HEK293 (cell line): ENCODE data around the gene VPS13C.

Experiments used
- CTCF ChIA-PET: fragments of 350-600 bp; formaldehyde crosslinking; extraction: SDS; loops from one replicate; lab custom pipeline; 2021; ENCODE audit warnings: antibody characterized with exemption; lab: Yijun Ruan, JAX
- POLR2A ChIA-PET: fragments of 300-600 bp; formaldehyde crosslinking; extraction: SDS; loops from one replicate; lab custom pipeline; 2020; ENCODE audit warnings: antibody characterized with exemption, inconsistent platforms; lab: Yijun Ruan, JAX
- H3K27ac ChIP-seq: fragments of 200-500 bp; sonication (Bioruptor generic); 2 replicates; pipeline ENCODE4 v1.5.1; 2014; ENCODE audit warnings: low read depth, low read length, control low read depth, inconsistent platforms; ENCODE audit errors: extremely low read depth
- H3K36me3 ChIP-seq, 2 experiments: fragments of 200-500 bp in 1 of 2; sonication (Bioruptor generic) in 1 of 2; 1 replicate in 1 of 2; 2 replicates in 1 of 2; pipeline ENCODE4 v1.5.1; 2014 to 2017; ENCODE audit warnings: inconsistent platforms in 2 of 2, low read length in 2 of 2; ENCODE audit not compliant: control insufficient read depth in 2 of 2, insufficient read depth in 1 of 2
- H3K4me1 ChIP-seq: fragments of 200-500 bp; sonication (Bioruptor generic); 2 replicates; pipeline ENCODE4 v1.5.1; 2014; ENCODE audit warnings: mild to moderate bottlenecking, low read length, inconsistent platforms; ENCODE audit not compliant: control insufficient read depth, insufficient read depth
- H3K4me3 ChIP-seq: 2 replicates; pipeline ENCODE4 v1.5.1; 2011; ENCODE audit warnings: low read depth, mild to moderate bottlenecking, control low read depth, low read length, moderate library complexity
- H3K9me3 ChIP-seq: fragments of 200-500 bp; sonication (Bioruptor generic); 2 replicates; pipeline ENCODE4 v1.5.1; 2014; ENCODE audit warnings: low read depth, low read length, inconsistent platforms; ENCODE audit not compliant: control insufficient read depth, insufficient read depth
- REPIN1 ChIP-seq: fragments of 450-650 bp; formaldehyde crosslinking; IDR thresholded peaks from 2 replicates; pipeline ENCODE4 v1.5.1; 2017; ENCODE audit warnings: missing biosample characterization, missing genetic modification characterization, low read depth
- SCRT2 ChIP-seq: fragments of 450-650 bp; formaldehyde crosslinking; IDR thresholded peaks from 2 replicates; pipeline ENCODE4 v1.5.1; 2016; ENCODE audit warnings: missing biosample characterization, missing genetic modification characterization
- SP7 ChIP-seq: fragments of 450-650 bp; formaldehyde crosslinking; IDR thresholded peaks from 2 replicates; pipeline ENCODE4 v1.5.1; 2016; ENCODE audit warnings: missing biosample characterization, missing genetic modification characterization
- YY1 ChIP-seq: fragments of 450-650 bp; formaldehyde crosslinking; IDR thresholded peaks from 2 replicates; pipeline ENCODE4 v1.5.1; 2018; ENCODE audit warnings: missing biosample characterization, missing genetic modification characterization
- ZBTB1 ChIP-seq: fragments of 450-650 bp; formaldehyde crosslinking; IDR thresholded peaks from 2 replicates; pipeline ENCODE4 v1.5.1; 2016; ENCODE audit warnings: missing biosample characterization, missing genetic modification characterization
- ZBTB17 ChIP-seq: fragments of 450-650 bp; formaldehyde crosslinking; IDR thresholded peaks from 2 replicates; pipeline ENCODE4 v1.5.1; 2016; ENCODE audit warnings: missing biosample characterization, missing genetic modification characterization
- ZBTB20 ChIP-seq: fragments of 450-650 bp; formaldehyde crosslinking; IDR thresholded peaks from 2 replicates; pipeline ENCODE4 v1.5.1; 2016; ENCODE audit warnings: missing biosample characterization, missing genetic modification characterization
- ZBTB48 ChIP-seq: fragments of 450-650 bp; formaldehyde crosslinking; IDR thresholded peaks from 2 replicates; pipeline ENCODE4 v1.5.1; 2016; ENCODE audit warnings: missing biosample characterization, missing genetic modification characterization
- ZNF138 ChIP-seq: fragments of 450-650 bp; formaldehyde crosslinking; IDR thresholded peaks from 2 replicates; pipeline ENCODE4 v1.5.1; 2016; ENCODE audit warnings: missing biosample characterization, missing genetic modification characterization, borderline replicate concordance
- ZNF2 ChIP-seq: fragments of 450-650 bp; formaldehyde crosslinking; IDR thresholded peaks from 2 replicates; pipeline ENCODE4 v1.5.1; 2016; ENCODE audit warnings: missing biosample characterization, missing genetic modification characterization
- ZNF223 ChIP-seq: fragments of 450-650 bp; formaldehyde crosslinking; IDR thresholded peaks from 2 replicates; pipeline ENCODE4 v1.5.1; 2016; ENCODE audit warnings: missing biosample characterization, missing genetic modification characterization
- ZNF274 ChIP-seq, 2 experiments: fragments of 200-500 bp in 1 of 2; fragments of 450-650 bp in 1 of 2; sonication (Bioruptor generic) in 1 of 2; formaldehyde crosslinking in 1 of 2; IDR thresholded peaks; 2 replicates each; pipeline versions ENCODE4 v1.5.1 to v1.6.1; 2014 to 2016; ENCODE audit warnings: borderline replicate concordance in 1 of 2, inconsistent platforms in 1 of 2, low read length in 1 of 2, missing biosample characterization in 1 of 2, missing genetic modification characterization in 1 of 2
- ZNF302 ChIP-seq: fragments of 450-650 bp; formaldehyde crosslinking; IDR thresholded peaks from 2 replicates; pipeline ENCODE4 v1.5.1; 2016; ENCODE audit warnings: missing biosample characterization, missing genetic modification characterization, low read depth
- ZNF335 ChIP-seq: fragments of 450-650 bp; formaldehyde crosslinking; conservative IDR thresholded peaks from 2 replicates; pipeline ENCODE4 v1.5.1; 2016; ENCODE audit warnings: missing biosample characterization, missing genetic modification characterization
- ZNF341 ChIP-seq: fragments of 450-650 bp; formaldehyde crosslinking; IDR thresholded peaks from 2 replicates; pipeline ENCODE4; 2016; ENCODE audit warnings: low read depth, missing biosample characterization, missing genetic modification characterization
- ZNF394 ChIP-seq: fragments of 450-650 bp; formaldehyde crosslinking; IDR thresholded peaks from 2 replicates; pipeline ENCODE4 v1.5.1; 2016; ENCODE audit warnings: missing biosample characterization, missing genetic modification characterization, mild to moderate bottlenecking, moderate library complexity, borderline replicate concordance
- ZNF404 ChIP-seq: fragments of 450-650 bp; formaldehyde crosslinking; IDR thresholded peaks from 2 replicates; pipeline ENCODE4 v1.5.1; 2017; ENCODE audit warnings: missing biosample characterization, missing genetic modification characterization
- ZNF48 ChIP-seq: fragments of 450-650 bp; formaldehyde crosslinking; IDR thresholded peaks from 2 replicates; pipeline ENCODE4 v1.5.1; 2016; ENCODE audit warnings: missing biosample characterization, missing genetic modification characterization
- ZNF610 ChIP-seq: fragments of 450-650 bp; formaldehyde crosslinking; IDR thresholded peaks from 2 replicates; pipeline ENCODE4 v1.5.1; 2016; ENCODE audit warnings: missing biosample characterization, missing genetic modification characterization, borderline replicate concordance
- ZNF629 ChIP-seq: fragments of 450-650 bp; formaldehyde crosslinking; IDR thresholded peaks from 2 replicates; pipeline ENCODE4 v1.5.1; 2017; ENCODE audit warnings: missing biosample characterization, missing genetic modification characterization
- ZNF747 ChIP-seq: fragments of 450-650 bp; formaldehyde crosslinking; IDR thresholded peaks from 2 replicates; pipeline ENCODE4 v1.5.1; 2016; ENCODE audit warnings: missing biosample characterization, missing genetic modification characterization
- ZNF837 ChIP-seq: fragments of 450-650 bp; formaldehyde crosslinking; IDR thresholded peaks from 2 replicates; pipeline ENCODE4 v1.5.1; 2016; ENCODE audit warnings: missing biosample characterization, missing genetic modification characterization
- TF ChIP-seq, protein P1 (sequence below): fragments of 450-650 bp; formaldehyde crosslinking; IDR thresholded peaks from 2 replicates; pipeline ENCODE4 v1.5.1; 2016; ENCODE audit warnings: missing biosample characterization, missing genetic modification characterization
- TF ChIP-seq, protein P2 (sequence below): fragments of 450-650 bp; formaldehyde crosslinking; IDR thresholded peaks from 2 replicates; pipeline ENCODE4 v1.5.1; 2016; ENCODE audit warnings: missing biosample characterization, missing genetic modification characterization

The VPS13C gene

GRCh38 chr15:62066663-62067447, 6.6 kb upstream of the VPS13C start, which contains the start of gene C2CD4A (continued):
- TF ChIP-seq ZNF274 (IDR thresholded peaks at IDR 0.05; ENCODE audit: low read length), result no peak
- TF ChIP-seq ZNF274 (tag by site-specific recombination; IDR thresholded peaks at IDR 0.05; ENCODE audit: borderline replicate concordance), result no peak
- TF ChIP-seq ZNF404, result no peak
- TF ChIP-seq, protein P1, sequence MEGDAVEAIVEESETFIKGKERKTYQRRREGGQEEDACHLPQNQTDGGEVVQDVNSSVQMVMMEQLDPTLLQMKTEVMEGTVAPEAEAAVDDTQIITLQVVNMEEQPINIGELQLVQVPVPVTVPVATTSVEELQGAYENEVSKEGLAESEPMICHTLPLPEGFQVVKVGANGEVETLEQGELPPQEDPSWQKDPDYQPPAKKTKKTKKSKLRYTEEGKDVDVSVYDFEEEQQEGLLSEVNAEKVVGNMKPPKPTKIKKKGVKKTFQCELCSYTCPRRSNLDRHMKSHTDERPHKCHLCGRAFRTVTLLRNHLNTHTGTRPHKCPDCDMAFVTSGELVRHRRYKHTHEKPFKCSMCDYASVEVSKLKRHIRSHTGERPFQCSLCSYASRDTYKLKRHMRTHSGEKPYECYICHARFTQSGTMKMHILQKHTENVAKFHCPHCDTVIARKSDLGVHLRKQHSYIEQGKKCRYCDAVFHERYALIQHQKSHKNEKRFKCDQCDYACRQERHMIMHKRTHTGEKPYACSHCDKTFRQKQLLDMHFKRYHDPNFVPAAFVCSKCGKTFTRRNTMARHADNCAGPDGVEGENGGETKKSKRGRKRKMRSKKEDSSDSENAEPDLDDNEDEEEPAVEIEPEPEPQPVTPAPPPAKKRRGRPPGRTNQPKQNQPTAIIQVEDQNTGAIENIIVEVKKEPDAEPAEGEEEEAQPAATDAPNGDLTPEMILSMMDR (tag by site-specific recombination), result peak; percentile 68
- TF ChIP-seq ZBTB1, result no peak
- 0 out of 2 replicates have a peak, but pooled peaks have one; percentile 17 for TF ChIP-seq ZNF629 (tag by site-specific recombination)
- no peak for TF ChIP-seq ZNF223
- TF ChIP-seq, protein P2, sequence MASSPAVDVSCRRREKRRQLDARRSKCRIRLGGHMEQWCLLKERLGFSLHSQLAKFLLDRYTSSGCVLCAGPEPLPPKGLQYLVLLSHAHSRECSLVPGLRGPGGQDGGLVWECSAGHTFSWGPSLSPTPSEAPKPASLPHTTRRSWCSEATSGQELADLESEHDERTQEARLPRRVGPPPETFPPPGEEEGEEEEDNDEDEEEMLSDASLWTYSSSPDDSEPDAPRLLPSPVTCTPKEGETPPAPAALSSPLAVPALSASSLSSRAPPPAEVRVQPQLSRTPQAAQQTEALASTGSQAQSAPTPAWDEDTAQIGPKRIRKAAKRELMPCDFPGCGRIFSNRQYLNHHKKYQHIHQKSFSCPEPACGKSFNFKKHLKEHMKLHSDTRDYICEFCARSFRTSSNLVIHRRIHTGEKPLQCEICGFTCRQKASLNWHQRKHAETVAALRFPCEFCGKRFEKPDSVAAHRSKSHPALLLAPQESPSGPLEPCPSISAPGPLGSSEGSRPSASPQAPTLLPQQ (tag by site-specific recombination), result 0 out of 2 replicates have a peak, but pooled peaks have one; percentile 18

- Histone ChIP-seq H3K36me3 (no peaks in the 10 kb centered on the region), H3K4me3 (no peak overlapping the region), H3K27ac (no peak overlapping the region), H3K4me1 (no peaks in the 10 kb centered on the region; the same call in 1 of the 2 replicates), H3K9me3 (no peaks in the 10 kb centered on the region)
- TF ChIP-seq ZNF48 (no peak), ZNF341 (tag by site-specific recombination) (peak; percentile 42; the same call in 1 of the 2 replicates)
- ChIA-PET CTCF (interaction anchor here (1.1 to 2.6 kb wide), 3 partner anchors 8 to 243 kb away, joined by 3 to 6 read pairs (median 4); no protein-coding TSS in a partner anchor), POLR2A (no interaction called here)
Measured at GRCh38 chr15:62063825-62064635, 3.8 kb upstream of the VPS13C start.

DNA sequence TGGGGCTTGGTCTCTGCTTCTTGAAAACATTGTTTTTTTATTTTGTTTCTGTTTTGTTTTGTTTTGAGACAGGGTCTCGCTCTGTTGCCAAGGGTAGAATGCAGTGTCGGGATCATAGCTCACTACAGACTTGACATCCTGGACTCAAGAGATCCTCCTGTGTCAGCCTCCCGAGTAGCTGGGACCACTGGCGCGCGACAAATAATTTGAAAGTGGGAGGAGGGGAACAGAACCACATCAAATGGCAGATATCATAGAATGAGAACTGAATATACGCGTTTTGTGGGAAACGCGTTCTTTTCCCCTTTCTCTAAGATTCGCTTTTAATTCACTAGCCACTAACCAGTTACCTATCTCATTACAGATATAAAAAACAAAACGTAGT, 641 bp upstream of the VPS13C start:
- H3K27ac ChIP-seq, result peak overlapping the region; percentile 17; the same call in 1 of the 2 replicates
- ChIA-PET CTCF (interaction anchor here (0.6 to 1.2 kb wide), 4 partner anchors 29 to 246 kb away, joined by 3 to 4 read pairs (median 3); no protein-coding TSS in a partner anchor), POLR2A (interaction anchor here (0.8 to 1.3 kb wide), 2 partner anchors 24 to 67 kb away, joined by 3 read pairs; no protein-coding TSS in a partner anchor)

GRCh38 chr15:62059816-62060112, 483 bp downstream of the VPS13C start:
- ChIA-PET CTCF (interaction anchor here (0.6 to 1.0 kb wide), 4 partner anchors 7 to 93 kb away, joined by 3 to 4 read pairs (median 4); no protein-coding TSS in a partner anchor), POLR2A (interaction anchor here (1.3 kb wide), 1 partner anchor 23 kb away, joined by 3 read pairs; no protein-coding TSS in a partner anchor)
- H3K9me3 ChIP-seq, result no peaks in the 10 kb centered on the region
- no peaks in the 10 kb centered on the region for H3K36me3 ChIP-seq
- no peaks in the 10 kb centered on the region; the same call in 1 of the 2 replicates for H3K4me1 ChIP-seq
- peak overlapping the region; percentile 68 for H3K4me3 ChIP-seq
- peak overlapping the region; percentile 70; the same call in 1 of the 2 replicates for H3K27ac ChIP-seq
- TF ChIP-seq ZNF302 (tag by site-specific recombination), result no peak
- peak; percentile 76; the same call in 1 of the 2 replicates for TF ChIP-seq ZBTB20 (tag by site-specific recombination)
- TF ChIP-seq REPIN1 (tag by site-specific recombination), result no peak
- TF ChIP-seq ZBTB48, result no peak
- no peak for TF ChIP-seq ZNF610 (tag by site-specific recombination)
- TF ChIP-seq ZNF138, result no peak
- peak; percentile 43; the same call in 1 of the 2 replicates for TF ChIP-seq ZBTB17 (tag by site-specific recombination)
- no peak for TF ChIP-seq SP7 (tag by site-specific recombination)
- no peak for TF ChIP-seq ZNF747
- peak; percentile 45; the same call in 1 of the 2 replicates for TF ChIP-seq ZNF335 (tag by site-specific recombination)
- TF ChIP-seq ZNF837 (tag by site-specific recombination), result no peak
- peak; percentile 31; the same call in 1 of the 2 replicates for TF ChIP-seq ZNF2 (tag by site-specific recombination)

More for the DNA sequence above, 641 bp upstream of the VPS13C start:
- peak overlapping the region; percentile 68 for H3K4me3 ChIP-seq
- H3K9me3 ChIP-seq, result no peaks in the 10 kb centered on the region
- no peaks in the 10 kb centered on the region for H3K36me3 ChIP-seq
- TF ChIP-seq ZBTB17 (tag by site-specific recombination), result peak; percentile 6; the same call in 1 of the 2 replicates
- TF ChIP-seq ZNF394 (tag by site-specific recombination), result no peak
- peak; percentile 8; the same call in 1 of the 2 replicates for TF ChIP-seq SCRT2
- no peak for TF ChIP-seq YY1 (tag by site-specific recombination)
- H3K4me1 ChIP-seq, result no peaks in the 10 kb centered on the region; the same call in 1 of the 2 replicates
